Effector memory CD8-positive, alpha-beta T cell (primary cell): ENCODE results near the gene APBA2.
"Not testable (repeated sequence)": the region's sequence is repeated elsewhere in the genome, so short reads cannot be mapped to it uniquely, and the experiment has no call there.

Source experiments
- ATAC-seq: fragments of 150-1000 bp; cut with Tn5 transposase; replicated peaks from 2 replicates; pipeline ENCODE4 v1.10.0; 2021; ENCODE audit warnings: mild to moderate bottlenecking, moderate library complexity
- DNase-seq, 3 experiments: peaks; one replicate each; pipeline ENCODE4 v3.0.0; 2021
- H3K27ac Mint-ChIP-seq, 2 donors: one replicate each; pipeline ENCODE4 v1.8.0; 2022; ENCODE audit warnings: mild to moderate bottlenecking in 2 of 2, mixed read lengths in 2 of 2, moderate library complexity in 2 of 2
- H3K27me3 Mint-ChIP-seq, 2 donors: one replicate each; pipeline ENCODE4 v1.8.0; 2022; ENCODE audit warnings: mixed read lengths in 2 of 2
- H3K36me3 Mint-ChIP-seq: one replicate; pipeline ENCODE4 v1.8.0; 2022; ENCODE audit warnings: mild to moderate bottlenecking, moderate library complexity, mixed read lengths; ENCODE audit not compliant: insufficient read depth
- H3K4me1 Mint-ChIP-seq, 2 donors: one replicate each; pipeline ENCODE4 v1.8.0; 2022; ENCODE audit warnings: low read depth in 2 of 2, mixed read lengths in 2 of 2
- H3K4me3 Mint-ChIP-seq, 2 donors: one replicate each; pipeline ENCODE4 v1.8.0; 2022; ENCODE audit warnings: mild to moderate bottlenecking in 2 of 2, mixed read lengths in 2 of 2, moderate library complexity in 2 of 2
- H3K9me3 Mint-ChIP-seq, 2 donors: one replicate each; pipeline ENCODE4 v1.8.0; 2022; ENCODE audit warnings: mixed read lengths in 2 of 2

The APBA2 gene

DNA sequence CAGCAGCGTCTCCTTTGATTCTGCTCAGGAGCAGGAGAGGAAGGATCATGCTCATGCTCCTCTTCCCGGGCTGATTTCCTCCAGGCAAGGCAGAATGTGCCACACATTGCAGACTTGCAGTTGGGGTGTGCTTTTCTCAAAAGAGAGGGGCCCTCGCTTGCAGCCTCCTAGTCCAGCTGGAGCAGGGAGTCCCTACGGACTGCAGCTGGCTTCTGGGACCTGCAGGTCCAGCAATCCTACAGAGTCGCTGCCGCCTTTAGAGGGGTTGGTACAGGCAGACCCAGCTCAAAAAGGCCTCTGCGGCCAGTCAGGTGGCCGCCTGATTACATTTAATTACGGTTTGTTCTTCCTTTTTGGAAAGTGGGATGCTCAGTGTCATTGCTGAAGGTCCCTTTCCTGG lies 210.0 kb downstream of the APBA2 start:
- Mint-ChIP-seq H3K27me3 (no peaks in the 10 kb centered on the region), H3K4me1 (peaks cover under 1 to 3% of the 10 kb centered on the region in 2 donors), H3K4me3 (no peak overlapping the region), H3K27ac (no peak overlapping the region), H3K9me3 (no peaks in the 10 kb centered on the region), H3K36me3 (peaks cover 11% of the 10 kb centered on the region)
- DNase-seq (no peak), ATAC-seq (no peak)

DNA sequence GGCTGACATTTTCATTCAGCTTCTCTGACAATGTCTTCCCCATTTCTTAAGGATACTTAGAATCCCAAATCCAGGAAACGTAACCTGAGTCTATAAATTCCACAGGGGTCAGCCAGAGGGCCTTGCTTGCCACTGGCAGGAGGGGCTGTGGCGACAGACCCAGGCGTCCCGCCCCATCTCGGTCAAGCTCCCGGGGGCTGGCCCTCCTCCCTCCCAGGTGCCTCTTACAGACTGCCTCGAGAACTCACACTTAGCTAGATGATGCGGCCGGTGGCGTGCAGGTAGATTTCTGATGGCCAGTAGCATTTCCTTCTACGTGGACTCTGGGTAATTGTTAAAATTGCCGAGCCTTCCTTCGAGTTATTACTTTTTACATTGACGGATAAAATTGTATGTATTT lies 211.4 kb downstream of the APBA2 start:
- H3K27ac Mint-ChIP-seq: no peak overlapping the region
- H3K27me3 Mint-ChIP-seq: no peaks in the 10 kb centered on the region
- H3K4me1 Mint-ChIP-seq: peaks cover 2% of the 10 kb centered on the region in 2 donors
- H3K4me3 Mint-ChIP-seq: no peak overlapping the region
- DNase-seq: no peak
- peaks cover 13% of the 10 kb centered on the region for H3K36me3 Mint-ChIP-seq
- no peak for ATAC-seq
- H3K9me3 Mint-ChIP-seq: no peaks in the 10 kb centered on the region

DNA sequence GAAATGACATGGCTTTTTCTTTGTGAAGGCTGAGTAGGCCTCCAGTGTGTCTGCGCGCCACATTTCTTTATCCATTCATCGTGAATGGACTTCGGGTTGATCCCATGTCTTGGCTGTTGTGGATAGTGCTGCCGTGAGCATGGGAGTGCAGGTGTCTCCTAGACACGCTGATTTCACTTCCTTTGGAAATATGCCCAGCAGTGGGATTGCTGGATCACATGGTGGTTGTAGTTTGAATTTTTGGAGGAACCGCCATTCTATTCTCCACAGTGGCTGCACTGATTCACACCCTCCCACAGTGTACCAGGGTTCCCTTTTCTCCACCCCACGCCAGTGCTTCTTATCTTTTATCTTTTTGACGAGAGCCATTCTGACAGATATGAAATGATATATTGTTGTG lies 212.2 kb downstream of the APBA2 start:
- Mint-ChIP-seq H3K4me1 (peaks cover 2 to 5% of the 10 kb centered on the region in 2 donors), H3K27ac (no peak overlapping the region)
- ATAC-seq: no peak

DNA sequence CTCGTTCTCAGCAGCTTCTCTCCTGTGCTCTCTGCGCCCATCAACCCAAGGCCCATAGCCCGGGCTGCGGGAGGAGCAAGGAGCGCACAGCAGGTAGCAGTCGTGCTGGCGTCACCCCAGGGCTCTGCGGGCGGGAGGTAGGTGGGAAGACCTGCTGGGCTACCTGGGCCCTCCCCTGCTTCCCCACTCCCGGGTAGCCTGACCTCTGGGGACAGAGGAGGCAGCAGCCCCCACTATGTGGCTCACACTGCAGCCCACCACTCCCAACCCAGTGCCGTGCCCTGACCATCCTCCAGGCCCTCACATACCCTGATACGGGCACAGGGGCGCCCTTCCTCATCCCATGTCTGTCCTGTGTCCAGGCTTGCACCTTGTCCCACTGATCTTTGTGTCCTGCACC lies 212.9 kb downstream of the APBA2 start:
- Mint-ChIP-seq H3K27ac (no peak overlapping the region), H3K4me1 (peaks cover 2 to 5% of the 10 kb centered on the region in 2 donors), H3K9me3 (no peaks in the 10 kb centered on the region), H3K36me3 (peaks cover 14% of the 10 kb centered on the region), H3K4me3 (no peak overlapping the region), H3K27me3 (no peaks in the 10 kb centered on the region)
- ATAC-seq (no peak), DNase-seq (no peak)

More for the DNA sequence above, 212.2 kb downstream of the APBA2 start:
- no peaks in the 10 kb centered on the region for H3K27me3 Mint-ChIP-seq
- no peaks in the 10 kb centered on the region for H3K9me3 Mint-ChIP-seq
- H3K36me3 Mint-ChIP-seq: peaks cover 16% of the 10 kb centered on the region
- no peak overlapping the region for H3K4me3 Mint-ChIP-seq
- no peak for DNase-seq

DNA sequence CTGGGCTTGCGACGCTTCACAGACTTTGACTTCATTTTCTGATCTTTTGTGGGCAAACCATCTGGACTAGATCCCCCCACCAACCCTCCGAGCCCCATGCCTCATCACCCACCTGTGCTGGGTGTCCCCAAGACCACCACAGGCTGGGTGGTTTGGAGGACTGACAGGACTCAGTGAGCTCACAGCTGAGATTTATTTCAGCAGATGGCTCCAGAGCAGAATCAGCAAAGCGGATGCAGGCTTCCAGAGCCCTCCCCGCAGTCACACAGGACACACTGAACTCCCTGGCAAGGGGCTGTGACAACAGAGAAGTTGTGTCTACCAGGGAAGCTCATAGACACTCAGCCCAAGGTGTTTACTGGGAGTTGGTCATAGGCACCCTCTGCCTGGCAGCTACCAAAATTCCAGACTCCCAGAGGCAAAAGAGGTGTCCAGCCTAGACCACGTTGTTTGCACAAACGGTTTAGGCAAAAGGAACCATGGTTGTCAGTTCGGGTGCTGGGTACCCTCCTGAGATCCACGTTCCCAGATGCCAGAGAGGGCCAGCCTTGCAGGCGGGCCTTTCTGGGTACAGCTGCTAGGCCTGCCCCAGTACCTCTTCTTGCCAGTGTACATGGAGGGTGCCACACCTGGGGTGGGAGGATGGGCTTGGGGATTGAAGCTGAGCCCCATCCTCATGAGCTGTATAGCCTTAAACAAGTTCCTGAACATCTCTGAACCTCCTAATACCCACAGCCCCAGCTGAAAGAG lies 213.5 kb downstream of the APBA2 start:
- ATAC-seq (no peak), DNase-seq (no peak)
- Mint-ChIP-seq H3K9me3 (no peaks in the 10 kb centered on the region), H3K4me3 (no peak overlapping the region), H3K27me3 (no peaks in the 10 kb centered on the region), H3K4me1 (peaks cover 0 to 5% of the 10 kb centered on the region in 2 donors), H3K36me3 (peaks cover 11% of the 10 kb centered on the region), H3K27ac (no peak overlapping the region)

DNA sequence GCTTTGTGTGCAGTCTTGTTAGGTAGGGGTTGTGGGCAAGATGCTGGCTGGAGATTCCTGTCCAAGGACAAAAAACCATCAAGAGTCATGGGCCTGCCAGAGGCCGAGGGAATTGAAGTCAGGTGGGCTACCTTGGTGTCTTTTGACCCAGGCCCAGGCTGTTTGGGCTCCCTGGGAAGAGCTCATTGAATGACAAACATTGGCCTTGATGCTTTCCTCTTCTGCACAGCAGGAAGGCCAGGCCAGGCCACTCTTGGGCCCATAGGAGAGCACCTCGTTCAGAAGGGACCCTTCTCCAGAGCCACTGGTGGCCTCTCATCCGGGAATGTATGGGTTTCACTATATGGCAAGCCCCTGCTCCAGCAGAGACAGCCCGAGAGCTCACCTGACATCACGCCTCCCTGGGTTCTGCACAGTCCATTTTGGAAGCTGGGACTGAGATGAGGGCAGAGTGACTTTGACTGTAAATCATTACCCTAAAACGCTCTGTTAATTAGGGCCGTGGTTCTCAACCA lies 214.8 kb downstream of the APBA2 start:
- peaks cover 0 to 1% of the 10 kb centered on the region in 2 donors for H3K27me3 Mint-ChIP-seq
- ATAC-seq (no peak), DNase-seq (no peak)
- H3K4me1 Mint-ChIP-seq: peaks cover 0 to 5% of the 10 kb centered on the region in 2 donors
- H3K27ac Mint-ChIP-seq: no peak overlapping the region
- H3K36me3 Mint-ChIP-seq: peaks cover 11% of the 10 kb centered on the region
- H3K9me3 Mint-ChIP-seq: no peaks in the 10 kb centered on the region
- H3K4me3 Mint-ChIP-seq: no peak overlapping the region

DNA sequence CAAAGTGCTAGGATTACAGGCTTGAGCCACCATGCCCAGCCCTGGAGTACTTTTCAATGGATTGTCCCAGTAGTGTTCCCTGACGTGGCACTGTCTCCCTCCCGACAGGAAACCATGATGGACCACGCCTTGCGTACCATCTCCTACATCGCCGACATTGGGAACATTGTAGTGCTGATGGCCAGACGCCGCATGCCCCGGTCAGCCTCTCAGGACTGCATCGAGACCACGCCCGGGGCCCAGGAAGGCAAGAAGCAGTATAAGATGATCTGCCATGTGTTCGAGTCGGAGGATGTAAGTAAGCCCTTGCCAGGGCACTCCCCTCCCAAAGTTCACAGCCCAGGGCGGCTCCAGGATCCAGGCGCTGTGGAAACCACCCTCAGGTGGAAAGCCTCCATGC lies 215.7 kb downstream of the APBA2 start:
- DNase-seq (no peak), ATAC-seq (no peak)
- H3K27me3 Mint-ChIP-seq: peaks cover 0 to 6% of the 10 kb centered on the region in 2 donors
- H3K36me3 Mint-ChIP-seq: peaks cover 15% of the 10 kb centered on the region
- no peak overlapping the region for H3K4me3 Mint-ChIP-seq
- no peaks in the 10 kb centered on the region for H3K9me3 Mint-ChIP-seq
- peaks cover 3 to 10% of the 10 kb centered on the region in 2 donors for H3K4me1 Mint-ChIP-seq
- H3K27ac Mint-ChIP-seq: no peak overlapping the region

DNA sequence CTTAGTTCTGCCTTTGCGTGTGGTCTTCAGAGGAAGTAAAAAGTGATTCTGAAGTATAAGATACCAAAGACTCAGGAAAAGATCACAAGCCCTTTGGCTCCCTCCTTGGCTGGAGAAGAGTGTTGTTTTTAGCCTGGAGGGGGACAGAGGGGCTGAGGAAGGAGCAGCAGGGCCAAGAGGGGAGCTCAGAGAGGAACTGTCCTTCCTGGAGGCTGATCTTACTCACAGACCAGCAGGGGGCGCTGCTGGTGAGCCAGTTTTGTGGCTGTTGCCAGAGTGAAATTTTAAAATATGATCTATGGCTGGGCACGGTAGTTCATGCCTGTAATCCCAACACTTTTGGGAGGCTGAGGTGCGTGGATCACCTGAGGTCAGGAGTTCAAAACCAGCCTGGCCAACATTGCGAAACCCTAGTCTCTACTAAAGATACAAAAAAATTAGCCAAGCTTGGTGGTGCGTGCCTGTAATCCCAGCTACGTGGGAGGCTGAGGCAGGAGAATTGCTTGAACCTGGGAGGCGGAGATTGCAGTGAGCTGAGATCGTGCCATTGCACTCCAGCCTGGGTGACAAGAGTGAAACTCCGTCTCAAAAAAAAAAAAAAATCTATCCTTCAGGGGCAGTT lies 216.5 kb downstream of the APBA2 start:
- H3K36me3 Mint-ChIP-seq: peaks cover 15% of the 10 kb centered on the region
- H3K4me1 Mint-ChIP-seq, ATAC-seq, H3K27me3 Mint-ChIP-seq, H3K9me3 Mint-ChIP-seq: not testable (repeated sequence)
- peak overlapping the region in 1 of 2 donors; percentile 32 for H3K27ac Mint-ChIP-seq
- peak overlapping the region in 1 of 2 donors; percentile 41 for H3K4me3 Mint-ChIP-seq
- peak; percentile 41 to 47 (median 45) for DNase-seq

DNA sequence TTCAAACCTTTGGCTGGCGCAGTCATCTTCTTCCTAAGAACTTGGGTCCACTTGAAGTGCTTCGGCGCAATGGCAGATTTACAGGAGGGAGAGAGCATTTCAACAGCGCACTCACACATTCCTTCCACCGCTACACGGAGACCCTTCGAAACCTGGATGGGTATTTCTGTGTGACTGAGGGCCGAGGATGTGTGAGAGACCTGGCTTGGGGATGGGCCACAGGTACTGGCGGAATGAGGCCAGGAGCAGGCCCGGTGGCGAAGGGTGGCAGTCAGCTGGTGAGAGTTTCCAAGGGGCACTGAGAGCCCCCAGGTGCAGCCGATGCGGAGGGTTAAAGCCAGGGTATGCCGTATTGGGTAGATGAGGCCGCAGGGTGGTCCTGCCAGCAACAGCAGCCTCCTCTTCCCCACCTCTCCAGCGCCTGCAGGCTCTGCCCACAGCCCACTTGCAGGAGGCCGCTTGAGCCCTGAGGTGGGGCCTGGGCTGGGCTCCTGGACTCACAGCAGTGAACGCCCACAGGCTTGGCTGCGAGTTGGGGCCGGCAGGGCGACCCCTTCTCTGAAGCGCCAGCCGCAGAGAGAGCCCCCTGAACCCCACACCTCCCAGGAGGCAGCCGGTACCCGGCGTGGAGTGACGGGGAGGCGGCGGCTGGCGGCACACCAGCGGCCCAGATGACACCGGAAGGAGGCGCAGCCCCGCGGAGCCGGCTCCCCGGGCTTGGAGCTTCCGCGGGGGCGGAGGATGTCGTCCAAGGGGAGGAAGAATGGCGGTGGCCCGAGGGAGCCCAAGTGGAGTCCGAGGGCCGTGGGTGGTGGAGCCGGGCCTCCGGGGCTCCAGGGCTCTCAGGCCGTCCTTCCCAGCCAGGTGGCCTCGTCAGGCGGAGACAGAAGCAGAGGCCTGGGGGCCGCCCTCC lies 217.4 kb downstream of the APBA2 start:
- H3K27me3 Mint-ChIP-seq: peaks cover 0 to 6% of the 10 kb centered on the region in 2 donors
- H3K4me1 Mint-ChIP-seq: peaks cover 3 to 10% of the 10 kb centered on the region in 2 donors
- peaks cover 15% of the 10 kb centered on the region for H3K36me3 Mint-ChIP-seq
- no peak overlapping the region for H3K27ac Mint-ChIP-seq
- H3K9me3 Mint-ChIP-seq: no peaks in the 10 kb centered on the region
- DNase-seq (no peak), ATAC-seq (peak; percentile 45)
- H3K4me3 Mint-ChIP-seq: peak overlapping the region; percentile 35 to 45

DNA sequence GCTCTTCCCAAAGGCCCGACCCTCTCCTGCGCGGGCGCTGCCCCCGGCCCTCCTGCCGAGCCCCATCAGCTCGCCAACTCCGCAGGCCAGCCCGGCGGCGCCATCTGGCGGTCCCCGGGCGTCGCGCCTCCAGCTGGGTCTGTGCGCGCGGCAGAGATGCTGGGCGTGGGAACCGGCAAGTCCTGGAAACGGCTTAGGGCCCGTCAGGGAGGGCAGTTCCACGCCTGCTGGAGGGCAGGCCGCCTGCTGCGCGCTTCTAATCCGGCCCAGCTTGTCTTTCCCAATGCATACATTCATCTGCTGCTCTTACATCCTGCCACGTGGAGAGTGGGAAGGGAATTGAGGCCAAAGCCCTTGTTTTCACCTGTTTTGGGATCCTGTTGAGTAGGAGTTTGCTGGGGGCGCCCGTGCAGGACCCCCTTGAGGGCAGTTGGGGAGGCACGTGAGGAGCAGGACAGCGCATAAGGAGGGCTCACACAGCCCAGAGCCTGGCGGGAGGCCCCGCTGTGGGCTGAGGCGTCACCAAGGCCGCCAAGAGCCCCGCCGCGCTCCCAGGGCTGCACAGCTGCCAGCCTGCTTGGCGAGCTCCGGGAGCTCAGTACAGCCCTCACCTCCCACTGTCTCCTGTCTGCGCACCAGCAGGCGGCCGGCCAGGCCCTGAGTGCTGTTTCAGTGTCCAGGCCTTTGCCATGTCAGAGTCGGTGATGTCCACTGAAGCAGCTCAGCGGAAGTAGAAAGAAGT lies 218.2 kb downstream of the APBA2 start:
- peaks cover 15% of the 10 kb centered on the region for H3K36me3 Mint-ChIP-seq
- no peaks in the 10 kb centered on the region for H3K9me3 Mint-ChIP-seq
- H3K27ac Mint-ChIP-seq: no peak overlapping the region
- peak; percentile 32 to 44 (median 44) for DNase-seq
- ATAC-seq: peak; percentile 85
- H3K27me3 Mint-ChIP-seq: peaks cover 0 to 6% of the 10 kb centered on the region in 2 donors
- H3K4me3 Mint-ChIP-seq: peak overlapping the region; percentile 35 to 45
- H3K4me1 Mint-ChIP-seq: peaks cover 3 to 10% of the 10 kb centered on the region in 2 donors

DNA sequence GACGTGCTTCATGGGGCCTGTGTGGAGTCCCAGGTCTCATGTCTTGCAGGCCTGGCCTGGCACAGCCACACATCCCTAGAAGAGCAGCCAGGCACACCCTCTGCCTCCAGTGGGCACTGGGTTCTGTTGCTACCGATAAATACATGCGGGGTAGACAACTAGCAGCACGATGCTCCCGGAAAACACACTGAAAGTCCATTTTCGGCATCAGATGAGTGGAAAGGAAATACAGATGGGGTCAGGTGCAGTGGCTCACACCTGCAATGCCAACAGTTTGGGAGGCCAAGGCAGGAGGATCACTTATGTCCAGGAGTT lies 218.7 kb downstream of the APBA2 start:
- H3K36me3 Mint-ChIP-seq: peaks cover 17% of the 10 kb centered on the region
- no peak overlapping the region for H3K4me3 Mint-ChIP-seq
- peaks cover 0 to 6% of the 10 kb centered on the region in 2 donors for H3K27me3 Mint-ChIP-seq
- H3K4me1 Mint-ChIP-seq: peaks cover 3 to 10% of the 10 kb centered on the region in 2 donors
- H3K27ac Mint-ChIP-seq: no peak overlapping the region
- ATAC-seq: no peak
- no peak for DNase-seq
- no peaks in the 10 kb centered on the region for H3K9me3 Mint-ChIP-seq

DNA sequence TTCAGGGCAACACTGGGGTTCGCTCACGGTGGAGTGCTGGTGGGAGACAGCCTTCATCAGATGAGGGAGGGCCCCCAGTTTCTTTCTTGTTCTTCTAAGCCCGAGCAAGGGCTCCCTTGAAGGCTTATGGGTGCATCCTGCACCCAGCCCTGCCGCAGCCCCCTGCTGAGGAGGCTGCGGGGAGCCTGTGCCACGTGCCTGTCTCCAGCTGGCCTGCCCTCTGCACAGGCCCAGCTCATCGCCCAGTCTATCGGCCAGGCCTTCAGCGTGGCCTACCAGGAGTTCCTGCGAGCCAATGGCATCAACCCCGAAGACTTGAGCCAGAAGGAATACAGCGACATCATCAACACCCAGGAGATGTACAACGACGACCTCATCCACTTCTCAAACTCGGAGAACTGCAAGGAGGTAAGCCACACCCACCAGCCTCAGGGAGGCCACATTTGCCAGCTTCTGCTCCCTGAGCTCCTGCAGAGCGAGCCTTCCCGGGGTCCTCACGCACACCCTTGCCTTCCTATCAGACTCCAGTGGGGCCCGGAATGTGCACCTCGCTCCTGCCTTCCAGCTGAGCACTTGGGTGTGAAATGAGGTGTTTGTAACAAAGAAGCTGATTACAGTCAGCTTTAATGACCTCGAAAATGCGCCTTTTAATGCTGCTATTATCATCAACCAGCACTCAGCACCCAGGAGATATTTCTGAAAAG lies 219.5 kb downstream of the APBA2 start:
- ATAC-seq (no peak), DNase-seq (no peak)
- H3K27ac Mint-ChIP-seq: no peak overlapping the region
- H3K27me3 Mint-ChIP-seq: peaks cover 0 to 7% of the 10 kb centered on the region in 2 donors
- peaks cover 3 to 10% of the 10 kb centered on the region in 2 donors for H3K4me1 Mint-ChIP-seq
- H3K9me3 Mint-ChIP-seq: no peaks in the 10 kb centered on the region
- H3K4me3 Mint-ChIP-seq: no peak overlapping the region
- peaks cover 17% of the 10 kb centered on the region for H3K36me3 Mint-ChIP-seq
